A673 (cell line): Measurements from ENCODE around the gene MYLK.

Experiments
- CTCF ChIP-seq: fragments of 300-800, 200-600 bp; sonication (generic); conservative IDR thresholded peaks from 2 replicates; pipeline ENCODE4 v1.5.1; 2017; ENCODE audit warnings: low read depth, mild to moderate bottlenecking, antibody characterized with exemption, low read length, moderate library complexity, mixed read lengths
- EZH2 ChIP-seq: fragments of 200-600 bp; sonication (generic); IDR thresholded peaks from 2 replicates; pipeline ENCODE4 v1.6.1; 2017; ENCODE audit warnings: borderline replicate concordance, low read depth, mild to moderate bottlenecking, mixed read lengths, antibody characterized with exemption, low read length; ENCODE audit not compliant: poor library complexity, severe bottlenecking

- no peak for TF ChIP-seq CTCF
- no peak for TF ChIP-seq EZH2
These were observed 298.9 kb downstream of the MYLK start, which contains the start of gene HACD2 for GRCh38 chr3:123584988-123585937.
